Esophagus squamous epithelium (tissue), 4 donors: ENCODE results near the gene PNRC1.
"Not testable (repeated sequence)": the region's sequence is repeated elsewhere in the genome, so short reads cannot be mapped to it uniquely, and the experiment has no call there.

Source experiments
- POLR2A ChIP-seq, 4 donors: fragments of 450-650 bp; IDR thresholded peaks; one replicate each; pipeline ENCODE4 v1.6.1; 2017; ENCODE audit warnings: antibody characterized with exemption in 4 of 4, mild to moderate bottlenecking in 4 of 4, moderate library complexity in 3 of 4
- TF ChIP-seq, protein P1 (sequence below), 6 experiments: fragments of 450-650 bp in 4 of 6; fragments of 200-600 bp in 2 of 6; sonication (generic) in 2 of 6; IDR thresholded peaks; one replicate each; pipeline ENCODE4 v1.5.1; 2016 to 2019; ENCODE audit warnings: antibody characterized with exemption in 6 of 6, mild to moderate bottlenecking in 4 of 6, moderate library complexity in 4 of 6

DNA sequence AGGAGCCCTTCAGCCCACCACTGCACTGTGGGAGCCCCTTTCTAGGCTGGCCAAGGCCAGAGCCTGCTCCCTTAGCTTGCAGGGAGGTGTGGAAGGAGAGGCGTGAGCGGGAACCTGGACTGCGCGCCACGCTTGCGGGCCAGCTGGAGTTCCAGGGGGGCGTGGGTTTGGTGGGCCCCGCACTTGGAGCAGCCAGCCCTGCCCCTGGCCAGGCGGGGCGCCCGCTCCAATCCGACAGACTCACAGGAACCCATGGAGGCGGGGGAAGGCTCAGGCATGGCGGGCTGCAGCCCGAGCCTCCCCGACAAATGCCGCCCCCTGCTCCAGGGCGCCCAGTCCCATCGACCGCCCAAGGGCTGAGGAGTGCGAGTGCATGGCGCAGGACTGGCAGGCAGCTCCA is 15.6 kb upstream of the PNRC1 start:
- TF ChIP-seq POLR2A (IDR thresholded peaks at IDR 0.05), result not testable (repeated sequence)
- TF ChIP-seq, protein P1, sequence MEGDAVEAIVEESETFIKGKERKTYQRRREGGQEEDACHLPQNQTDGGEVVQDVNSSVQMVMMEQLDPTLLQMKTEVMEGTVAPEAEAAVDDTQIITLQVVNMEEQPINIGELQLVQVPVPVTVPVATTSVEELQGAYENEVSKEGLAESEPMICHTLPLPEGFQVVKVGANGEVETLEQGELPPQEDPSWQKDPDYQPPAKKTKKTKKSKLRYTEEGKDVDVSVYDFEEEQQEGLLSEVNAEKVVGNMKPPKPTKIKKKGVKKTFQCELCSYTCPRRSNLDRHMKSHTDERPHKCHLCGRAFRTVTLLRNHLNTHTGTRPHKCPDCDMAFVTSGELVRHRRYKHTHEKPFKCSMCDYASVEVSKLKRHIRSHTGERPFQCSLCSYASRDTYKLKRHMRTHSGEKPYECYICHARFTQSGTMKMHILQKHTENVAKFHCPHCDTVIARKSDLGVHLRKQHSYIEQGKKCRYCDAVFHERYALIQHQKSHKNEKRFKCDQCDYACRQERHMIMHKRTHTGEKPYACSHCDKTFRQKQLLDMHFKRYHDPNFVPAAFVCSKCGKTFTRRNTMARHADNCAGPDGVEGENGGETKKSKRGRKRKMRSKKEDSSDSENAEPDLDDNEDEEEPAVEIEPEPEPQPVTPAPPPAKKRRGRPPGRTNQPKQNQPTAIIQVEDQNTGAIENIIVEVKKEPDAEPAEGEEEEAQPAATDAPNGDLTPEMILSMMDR (IDR thresholded peaks at IDR 0.05), result not testable (repeated sequence)
